Measurements from ENCODE around the gene FSD2. TPM values are rescaled to one million over a fixed set of nuclear protein-coding genes. Genes with fewer than 3 reads are reported as not detected.

FSD2 gene
- total RNA-seq, 4 donors from 2014 or later = not detected

DNA sequence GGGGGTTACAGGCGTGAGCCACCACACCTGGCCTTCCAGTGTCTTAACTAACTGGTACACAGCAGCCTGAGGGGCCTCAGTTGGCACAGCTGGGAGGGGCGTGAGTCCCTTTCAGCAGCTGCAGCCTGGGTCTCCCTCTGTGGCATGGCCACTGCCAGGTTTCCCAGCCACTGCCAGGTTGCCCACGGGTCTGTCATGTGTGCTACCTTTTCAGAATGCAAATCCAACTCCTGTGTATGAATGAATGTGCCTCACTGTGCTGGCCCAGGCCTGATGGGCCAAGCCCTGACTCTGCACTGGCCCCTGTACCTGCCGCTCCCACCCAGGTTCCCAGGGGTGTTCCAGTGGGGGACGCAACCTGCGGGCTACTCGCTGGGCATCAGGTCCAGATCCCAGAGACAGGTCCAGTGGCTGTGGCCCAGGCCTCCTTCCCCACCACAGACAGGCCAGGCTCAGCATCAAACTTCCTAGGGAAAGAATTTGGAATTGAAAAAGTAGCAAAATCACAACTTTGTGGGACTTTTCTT lies 29.6 kb upstream of the FSD2 start:
- no peaks in the 10 kb centered on the region for H3K27me3 ChIP-seq
- no peak overlapping the region for H3K4me3 ChIP-seq
- no peaks in the 10 kb centered on the region for H3K4me1 ChIP-seq
- no peak for TF ChIP-seq EP300 (IDR thresholded peaks at IDR 0.05; ENCODE audit: low read depth)
- in situ Hi-C loops (cut with MboI; ENCODE audit: low pct_ligation_motif_present in 1 of 4, low pct_unique_long_range_greater_than_20kb in 1 of 4, low sequenced_read_pairs in 3 of 4) = loop anchor here in 1 of 4 donors (25.0 kb wide), 1 partner anchor 177 kb away; the partner anchor contains the start of gene C15orf40
- no peak overlapping the region for H3K27ac ChIP-seq
- no peak for DNase-seq
- WGBS, 2 donors (ENCODE audit: low coverage in 1 of 2) = 97 to 100% methylated on average over 2 to 7 of the region's 7 CpGs
- intact Hi-C loops (cut with DNase I; ENCODE audit: low total_unique reads) = no loop called here
- H3K36me3 ChIP-seq = peaks cover 0 to 65% (median 28%) of the 10 kb centered on the region in 4 donors
- H3K9me3 ChIP-seq = no peaks in the 10 kb centered on the region

DNA sequence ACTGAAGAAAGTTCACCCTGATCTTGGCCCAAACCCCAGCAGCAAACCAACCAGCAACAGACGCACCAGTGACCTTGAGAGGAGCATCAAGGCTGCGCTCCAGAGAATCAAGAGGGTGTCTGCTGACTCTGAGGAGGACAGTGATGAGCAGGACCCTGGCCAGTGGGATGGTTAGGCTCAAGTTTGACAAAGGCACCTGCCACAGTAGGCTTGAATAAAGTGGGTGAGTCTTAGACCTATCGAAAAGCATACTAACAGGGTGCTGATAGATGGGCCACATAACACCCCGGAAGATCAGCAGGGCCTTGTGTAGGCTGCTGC lies 27.5 kb upstream of the FSD2 start:
- no peak overlapping the region for H3K27ac ChIP-seq
- intact Hi-C loops (cut with DNase I; ENCODE audit: low total_unique reads) = no loop called here

DNA sequence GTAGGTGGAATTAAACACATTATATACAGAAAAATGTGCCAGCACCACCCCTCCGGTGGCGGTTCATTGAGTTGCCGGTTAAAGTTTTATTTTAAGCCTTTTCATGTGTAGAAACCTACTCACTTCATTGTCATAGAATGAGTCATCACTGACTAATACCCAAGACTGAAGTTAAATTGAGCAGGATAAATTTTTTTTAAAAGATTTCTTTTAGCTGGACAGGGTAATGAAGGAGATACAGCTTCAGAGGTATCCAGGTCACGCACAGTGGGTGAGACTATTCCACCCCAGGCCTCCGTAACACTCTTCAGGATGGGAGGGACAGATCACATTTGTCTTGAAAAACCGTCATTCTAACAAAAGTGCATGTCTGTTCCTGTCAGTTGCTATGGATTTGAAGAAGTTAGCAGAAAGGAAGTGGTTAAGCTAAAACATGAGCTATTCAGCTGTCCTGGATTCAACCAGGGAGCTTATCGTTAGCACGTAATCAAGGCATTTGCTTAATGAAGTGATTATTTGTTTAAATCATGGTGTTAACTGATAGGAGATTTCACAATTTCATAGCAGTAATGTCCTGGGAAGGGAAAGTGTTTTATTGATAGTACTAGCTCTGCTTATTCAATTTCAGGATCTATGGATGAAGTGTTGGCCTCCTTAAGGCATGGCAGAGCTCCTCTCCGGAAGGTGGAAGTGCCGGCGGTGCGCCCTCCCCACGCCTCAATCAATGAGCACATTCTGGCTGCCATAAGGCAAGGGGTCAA lies 26.9 kb upstream of the FSD2 start:
- no peaks in the 10 kb centered on the region for H3K27me3 ChIP-seq
- DNase-seq = no peak
- H3K36me3 ChIP-seq = peaks cover 0 to 90% (median 37%) of the 10 kb centered on the region in 4 donors
- in situ Hi-C loops (cut with MboI; ENCODE audit: low pct_ligation_motif_present in 1 of 4, low pct_unique_long_range_greater_than_20kb in 1 of 4, low sequenced_read_pairs in 3 of 4) = loop anchor here in 1 of 4 donors (25.0 kb wide), 1 partner anchor 180 kb away; the partner anchor contains the start of gene C15orf40
- H3K9me3 ChIP-seq = no peaks in the 10 kb centered on the region
- intact Hi-C loops (cut with DNase I; ENCODE audit: low total_unique reads) = no loop called here
- no peak overlapping the region for H3K4me3 ChIP-seq
- no peak overlapping the region for H3K27ac ChIP-seq
- TF ChIP-seq POLR2A (IDR thresholded peaks at IDR 0.05) (no peak), POLR2AphosphoS5 (IDR thresholded peaks at IDR 0.05) (no peak), EP300 (IDR thresholded peaks at IDR 0.05; ENCODE audit: low read depth) (no peak)
- TF ChIP-seq, protein P1, sequence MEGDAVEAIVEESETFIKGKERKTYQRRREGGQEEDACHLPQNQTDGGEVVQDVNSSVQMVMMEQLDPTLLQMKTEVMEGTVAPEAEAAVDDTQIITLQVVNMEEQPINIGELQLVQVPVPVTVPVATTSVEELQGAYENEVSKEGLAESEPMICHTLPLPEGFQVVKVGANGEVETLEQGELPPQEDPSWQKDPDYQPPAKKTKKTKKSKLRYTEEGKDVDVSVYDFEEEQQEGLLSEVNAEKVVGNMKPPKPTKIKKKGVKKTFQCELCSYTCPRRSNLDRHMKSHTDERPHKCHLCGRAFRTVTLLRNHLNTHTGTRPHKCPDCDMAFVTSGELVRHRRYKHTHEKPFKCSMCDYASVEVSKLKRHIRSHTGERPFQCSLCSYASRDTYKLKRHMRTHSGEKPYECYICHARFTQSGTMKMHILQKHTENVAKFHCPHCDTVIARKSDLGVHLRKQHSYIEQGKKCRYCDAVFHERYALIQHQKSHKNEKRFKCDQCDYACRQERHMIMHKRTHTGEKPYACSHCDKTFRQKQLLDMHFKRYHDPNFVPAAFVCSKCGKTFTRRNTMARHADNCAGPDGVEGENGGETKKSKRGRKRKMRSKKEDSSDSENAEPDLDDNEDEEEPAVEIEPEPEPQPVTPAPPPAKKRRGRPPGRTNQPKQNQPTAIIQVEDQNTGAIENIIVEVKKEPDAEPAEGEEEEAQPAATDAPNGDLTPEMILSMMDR (IDR thresholded peaks at IDR 0.05) = no peak
- WGBS, 2 donors (ENCODE audit: low coverage in 1 of 2) = 71 to 88% methylated on average over 8 to 13 of the region's 13 CpGs
- no peaks in the 10 kb centered on the region for H3K4me1 ChIP-seq

More for the DNA sequence above, 27.5 kb upstream of the FSD2 start:
- H3K9me3 ChIP-seq = no peaks in the 10 kb centered on the region
- H3K4me3 ChIP-seq = no peak overlapping the region
- WGBS, 2 donors (ENCODE audit: low coverage in 1 of 2) = 95% methylated on average over 4 of the region's 4 CpGs; no CpG with 5 or more reads in 1 of the 2 donors
- DNase-seq = no peak
- H3K27me3 ChIP-seq = no peaks in the 10 kb centered on the region
- H3K4me1 ChIP-seq = no peaks in the 10 kb centered on the region
- peaks cover 0 to 84% (median 34%) of the 10 kb centered on the region in 4 donors for H3K36me3 ChIP-seq
- TF ChIP-seq, protein P1 (IDR thresholded peaks at IDR 0.05) = no peak
- TF ChIP-seq POLR2A (IDR thresholded peaks at IDR 0.05) = no peak
- no peak for TF ChIP-seq EP300 (IDR thresholded peaks at IDR 0.05; ENCODE audit: low read depth)
- TF ChIP-seq POLR2AphosphoS5 (IDR thresholded peaks at IDR 0.05) = no peak
- in situ Hi-C loops (cut with MboI; ENCODE audit: low pct_ligation_motif_present in 1 of 4, low pct_unique_long_range_greater_than_20kb in 1 of 4, low sequenced_read_pairs in 3 of 4) = loop anchor here in 1 of 4 donors (25.0 kb wide), 1 partner anchor 179 kb away; the partner anchor contains the start of gene C15orf40

DNA sequence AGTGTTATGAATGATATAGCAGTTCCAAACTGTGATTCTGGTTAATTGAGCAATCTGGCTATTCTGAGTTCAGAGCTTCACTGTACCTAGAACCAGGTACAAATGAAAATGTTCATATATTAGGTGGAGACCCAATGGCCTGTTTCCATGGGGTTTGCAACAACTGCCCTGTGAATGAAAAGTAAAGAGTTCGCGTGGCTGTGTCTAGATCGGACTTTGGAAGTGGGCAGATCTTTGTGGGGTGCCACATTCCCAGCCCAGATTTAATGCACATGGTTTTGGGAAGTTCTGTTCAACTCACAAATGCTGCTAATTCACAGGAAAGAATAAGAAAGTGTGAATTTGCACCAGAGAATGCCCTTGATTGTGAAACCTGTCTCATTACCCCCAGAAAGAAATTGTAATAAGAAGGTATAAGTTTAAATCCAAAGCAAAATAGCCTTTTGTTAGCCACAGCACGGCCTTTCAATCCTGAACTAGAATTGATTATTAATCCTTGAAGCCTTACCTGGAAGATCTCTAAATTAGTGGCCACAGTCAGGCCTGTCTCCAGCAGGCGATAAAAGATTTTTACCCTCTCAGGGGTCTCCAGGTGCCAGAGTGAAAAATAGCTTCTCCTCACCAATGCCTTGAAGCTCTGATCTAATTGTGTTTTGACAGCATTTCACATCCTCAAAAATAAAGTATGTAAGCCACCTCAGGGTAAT lies 26.2 kb upstream of the FSD2 start:
- H3K4me3 ChIP-seq = no peak overlapping the region
- WGBS, 2 donors (ENCODE audit: low coverage in 1 of 2) = 91 to 100% methylated on average over 4 to 5 of the region's 5 CpGs
- H3K4me1 ChIP-seq = no peaks in the 10 kb centered on the region
- TF ChIP-seq, protein P1 (IDR thresholded peaks at IDR 0.05) = no peak
- no peak for TF ChIP-seq POLR2AphosphoS5 (IDR thresholded peaks at IDR 0.05)
- no peak for TF ChIP-seq EP300 (IDR thresholded peaks at IDR 0.05; ENCODE audit: low read depth)
- no peak for TF ChIP-seq POLR2A (IDR thresholded peaks at IDR 0.05)
- no peaks in the 10 kb centered on the region for H3K9me3 ChIP-seq
- H3K27ac ChIP-seq = no peak overlapping the region
- in situ Hi-C loops (cut with MboI; ENCODE audit: low pct_ligation_motif_present in 1 of 4, low pct_unique_long_range_greater_than_20kb in 1 of 4, low sequenced_read_pairs in 3 of 4) = loop anchor here in 1 of 4 donors (25.0 kb wide), 1 partner anchor 180 kb away; the partner anchor contains the start of gene C15orf40
- no peaks in the 10 kb centered on the region for H3K27me3 ChIP-seq
- intact Hi-C loops (cut with DNase I; ENCODE audit: low total_unique reads) = no loop called here
- no peak for DNase-seq
- H3K36me3 ChIP-seq = peaks cover 0 to 92% (median 40%) of the 10 kb centered on the region in 4 donors

Measured in transverse colon (tissue), 4 donors.